Cardiac muscle cell (in vitro differentiated cells and primary cell): ENCODE data around the gene GPR32. TPM values are rescaled to one million over a fixed set of nuclear protein-coding genes. Genes with fewer than 3 reads are reported as not detected.
"Not testable (repeated sequence)": the region's sequence is repeated elsewhere in the genome, so short reads cannot be mapped to it uniquely, and the experiment has no call there.

Experiments
- DNase-seq, 2 donors: peaks; one replicate each; pipeline versions ENCODE4 v3.0.0 to v3.0.0-alpha.2; 2010 to 2017; ENCODE audit warnings: low read depth in 1 of 2, low spot score in 1 of 2
- H3K27ac ChIP-seq: fragments of 200-600 bp; sonication (generic); 2 replicates; pipeline ENCODE4 v1.5.1; 2016
- H3K27me3 ChIP-seq: fragments of 200-600 bp; sonication (generic); 2 replicates; pipeline ENCODE4 v1.6.0; 2016; ENCODE audit warnings: control low read depth
- H3K36me3 ChIP-seq: fragments of 200-600 bp; sonication (generic); 2 replicates; pipeline ENCODE4 v1.5.1; 2016; ENCODE audit warnings: control low read depth
- H3K4me1 ChIP-seq: fragments of 200-600 bp; sonication (generic); 2 replicates; pipeline ENCODE4 v1.8.1; 2017; ENCODE audit warnings: low read depth, mild to moderate bottlenecking, mixed run types
- H3K4me3 ChIP-seq: fragments of 200-600 bp; sonication (generic); 2 replicates; pipeline ENCODE4 v1.5.1; 2016; ENCODE audit warnings: mild to moderate bottlenecking
- H3K9me3 ChIP-seq: fragments of 200-600 bp; sonication (generic); 2 replicates; pipeline ENCODE4 v1.5.1; 2017; ENCODE audit warnings: low read depth, mild to moderate bottlenecking, control low read depth
- polyA plus RNA-seq: library from polyadenylated mRNA; unstranded; fragments of >200 nt; fragmentation: Nextera tagmentation; extraction: Ambion mirVana; gene quantifications from 2 replicates; pipeline ENCODE4 v1.2.1, GENCODE V29; 2016
- total RNA-seq: library from RNA; depleted of rRNA; stranded (reverse); fragments of >200 nt; gene quantifications from 2 replicates; pipeline ENCODE4 v1.2.3, GENCODE V29; 2016
- TF ChIP-seq, protein P1 (sequence below): IDR thresholded peaks from 2 replicates; pipeline ENCODE4 v1.5.1; 2012; ENCODE audit warnings: low read depth, mild to moderate bottlenecking, low read length

GPR32 gene
- total and polyA plus RNA-seq, 2 experiments from 2014 or later = not detected

DNA sequence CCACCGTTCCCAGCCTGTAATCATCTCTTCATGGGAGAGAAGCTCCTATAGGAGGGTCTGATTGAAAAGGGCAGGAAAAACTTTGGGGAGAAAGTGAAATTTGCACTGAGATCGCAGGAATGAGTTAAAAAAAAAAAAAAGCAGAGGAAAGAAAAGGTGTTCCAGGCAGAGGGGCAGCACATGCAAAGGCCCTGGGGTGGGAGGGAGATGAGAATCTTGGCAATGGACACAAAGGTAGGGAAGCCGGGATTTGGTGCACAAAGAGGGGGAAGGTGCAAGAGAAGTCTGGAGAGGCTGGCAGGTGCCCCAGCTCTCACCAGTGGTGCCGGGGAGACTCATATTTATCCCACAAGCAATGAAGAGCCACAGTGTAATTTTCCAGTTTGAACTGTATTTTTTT is 16.4 kb upstream of the GPR32 start:
- Histone ChIP-seq H3K27ac (no peak overlapping the region), H3K4me3 (no peak overlapping the region), H3K27me3 (no peaks in the 10 kb centered on the region), H3K9me3 (no peaks in the 10 kb centered on the region), H3K36me3 (no peaks in the 10 kb centered on the region), H3K4me1 (no peaks in the 10 kb centered on the region)
- no peak for DNase-seq
- TF ChIP-seq, protein P1, sequence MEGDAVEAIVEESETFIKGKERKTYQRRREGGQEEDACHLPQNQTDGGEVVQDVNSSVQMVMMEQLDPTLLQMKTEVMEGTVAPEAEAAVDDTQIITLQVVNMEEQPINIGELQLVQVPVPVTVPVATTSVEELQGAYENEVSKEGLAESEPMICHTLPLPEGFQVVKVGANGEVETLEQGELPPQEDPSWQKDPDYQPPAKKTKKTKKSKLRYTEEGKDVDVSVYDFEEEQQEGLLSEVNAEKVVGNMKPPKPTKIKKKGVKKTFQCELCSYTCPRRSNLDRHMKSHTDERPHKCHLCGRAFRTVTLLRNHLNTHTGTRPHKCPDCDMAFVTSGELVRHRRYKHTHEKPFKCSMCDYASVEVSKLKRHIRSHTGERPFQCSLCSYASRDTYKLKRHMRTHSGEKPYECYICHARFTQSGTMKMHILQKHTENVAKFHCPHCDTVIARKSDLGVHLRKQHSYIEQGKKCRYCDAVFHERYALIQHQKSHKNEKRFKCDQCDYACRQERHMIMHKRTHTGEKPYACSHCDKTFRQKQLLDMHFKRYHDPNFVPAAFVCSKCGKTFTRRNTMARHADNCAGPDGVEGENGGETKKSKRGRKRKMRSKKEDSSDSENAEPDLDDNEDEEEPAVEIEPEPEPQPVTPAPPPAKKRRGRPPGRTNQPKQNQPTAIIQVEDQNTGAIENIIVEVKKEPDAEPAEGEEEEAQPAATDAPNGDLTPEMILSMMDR = no peak

DNA sequence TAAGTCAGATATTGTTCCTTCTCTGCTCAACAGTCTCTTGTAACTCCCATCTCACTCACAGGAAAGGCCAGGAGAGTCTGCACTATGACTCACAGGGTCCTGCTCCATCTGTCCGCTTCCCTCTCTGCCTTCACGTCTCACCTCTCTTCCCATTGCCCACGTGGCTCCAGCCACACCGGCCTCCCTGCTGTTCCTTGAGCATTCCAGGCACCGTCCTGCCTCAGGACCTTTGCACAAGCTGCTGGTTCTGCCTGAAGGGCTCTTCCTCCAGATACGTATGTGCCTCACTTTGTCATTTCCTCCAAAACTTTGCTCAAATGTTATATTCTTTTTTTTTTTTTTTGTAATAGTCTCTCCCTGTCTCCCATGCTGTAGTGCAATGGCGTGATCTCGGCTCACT is 14.0 kb upstream of the GPR32 start:
- not testable (repeated sequence) for H3K4me3 ChIP-seq, DNase-seq, H3K9me3 ChIP-seq, H3K27ac ChIP-seq, H3K36me3 ChIP-seq, H3K27me3 ChIP-seq, H3K4me1 ChIP-seq

DNA sequence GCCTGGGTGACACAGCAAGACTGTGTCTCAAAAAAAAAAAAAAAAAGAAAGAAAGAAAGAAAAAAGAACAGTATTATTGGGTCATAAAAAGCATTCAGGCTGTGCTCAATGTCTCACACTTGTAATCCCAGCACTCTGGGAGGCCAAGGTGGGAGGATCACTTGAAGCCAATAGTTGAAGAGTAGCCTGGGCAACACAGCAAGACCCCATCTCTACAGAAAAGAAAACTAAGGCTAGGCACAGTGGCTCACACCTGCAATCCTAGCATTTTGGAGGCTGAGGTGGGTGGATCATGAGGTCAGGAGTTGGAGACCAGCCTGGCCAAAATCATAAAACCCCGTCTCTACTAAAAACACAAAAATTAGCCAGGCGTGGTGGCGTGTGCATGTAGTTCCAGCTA is 12.6 kb upstream of the GPR32 start:
- not testable (repeated sequence) for DNase-seq, H3K36me3 ChIP-seq, H3K4me3 ChIP-seq, H3K27ac ChIP-seq, H3K4me1 ChIP-seq, H3K27me3 ChIP-seq, H3K9me3 ChIP-seq

DNA sequence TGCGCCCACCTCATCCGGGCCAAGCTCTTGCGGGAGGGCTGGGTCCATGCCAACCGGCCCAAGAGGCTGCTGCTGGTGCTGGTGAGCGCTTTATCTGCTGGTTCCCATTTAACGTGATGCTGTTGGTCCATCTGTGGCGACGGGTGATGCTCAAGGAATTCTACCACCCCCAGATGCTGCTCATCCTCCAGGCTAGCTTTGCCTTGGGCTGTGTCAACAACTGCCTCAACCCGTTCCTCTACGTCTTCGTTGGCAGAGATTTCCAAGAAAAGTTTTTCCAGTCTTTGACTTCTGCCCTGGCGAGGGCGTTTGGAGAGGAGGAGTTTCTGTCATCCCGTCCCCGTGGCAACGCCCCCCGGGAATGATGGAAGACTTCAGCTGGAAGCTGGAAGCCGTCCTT is 11.2 kb upstream of the GPR32 start:
- DNase-seq, H3K4me3 ChIP-seq, H3K4me1 ChIP-seq, H3K9me3 ChIP-seq, H3K36me3 ChIP-seq, H3K27me3 ChIP-seq, H3K27ac ChIP-seq: not testable (repeated sequence)

DNA sequence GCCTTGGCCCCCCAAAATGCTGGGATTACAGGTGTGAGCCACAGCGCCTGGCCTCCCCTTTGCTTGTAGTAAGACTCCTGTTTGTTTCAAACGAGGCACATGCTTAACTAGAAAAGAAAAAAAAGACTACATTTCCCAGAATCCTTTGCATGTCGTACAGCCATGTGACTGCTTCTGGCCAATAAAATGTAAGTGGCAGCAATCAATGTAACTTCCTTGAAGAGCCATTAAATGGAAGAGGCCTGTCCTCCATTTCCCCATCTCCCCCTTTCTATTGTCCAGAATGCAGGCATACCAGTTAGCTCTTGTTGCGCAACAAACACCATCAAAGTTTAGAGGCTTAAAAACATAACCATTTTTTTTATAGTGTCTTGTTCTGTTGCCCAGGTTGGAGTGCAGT is 10.4 kb upstream of the GPR32 start:
- TF ChIP-seq, protein P1 = no peak
- H3K4me1 ChIP-seq = no peaks in the 10 kb centered on the region
- no peaks in the 10 kb centered on the region for H3K9me3 ChIP-seq
- no peaks in the 10 kb centered on the region for H3K27me3 ChIP-seq
- peak in 1 of 2 donors; percentile 30 for DNase-seq
- H3K36me3 ChIP-seq = no peaks in the 10 kb centered on the region
- no peak overlapping the region for H3K4me3 ChIP-seq
- no peak overlapping the region for H3K27ac ChIP-seq

DNA sequence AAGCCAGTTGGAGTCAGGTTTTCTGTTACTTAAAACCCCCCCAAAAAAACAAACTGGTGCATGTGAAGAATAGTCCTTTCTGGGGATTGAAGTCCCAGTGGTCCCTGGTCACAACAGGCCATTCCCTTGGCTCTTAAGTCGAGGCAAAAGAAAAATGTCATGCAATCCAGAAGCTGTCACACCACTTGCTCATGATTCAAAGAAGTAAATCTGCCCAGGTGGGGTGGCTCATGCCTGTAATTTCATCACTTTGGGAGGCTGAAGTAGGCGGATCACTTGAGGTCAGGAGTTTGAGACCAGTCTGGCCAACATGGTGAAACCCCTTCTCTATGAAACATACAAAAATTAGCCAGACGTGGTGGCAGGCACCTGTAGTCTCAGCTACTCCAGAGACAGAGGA is 8.8 kb upstream of the GPR32 start:
- not testable (repeated sequence) for H3K9me3 ChIP-seq, H3K4me1 ChIP-seq, H3K36me3 ChIP-seq, H3K27me3 ChIP-seq, DNase-seq, H3K27ac ChIP-seq, H3K4me3 ChIP-seq

DNA sequence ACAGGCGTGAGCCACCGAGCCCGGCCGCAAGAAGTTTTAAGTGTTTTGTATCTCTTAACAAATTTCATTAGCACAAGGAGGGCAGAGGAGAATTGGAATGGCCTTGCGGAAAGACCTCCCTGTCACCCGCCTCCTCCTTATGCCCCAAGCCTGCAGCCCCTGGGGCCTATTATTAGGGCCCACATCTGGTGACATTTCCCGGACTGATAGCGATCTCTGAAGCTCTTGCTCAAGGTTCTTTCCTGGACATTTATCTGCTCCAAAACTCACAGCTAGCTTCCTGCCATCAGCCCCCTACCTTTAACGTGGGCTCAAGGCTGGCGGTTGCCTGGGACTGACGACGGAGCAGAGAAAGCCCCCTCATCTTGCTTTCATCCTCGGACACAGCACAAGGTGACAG is 6.7 kb upstream of the GPR32 start:
- not testable (repeated sequence) for H3K4me1 ChIP-seq, DNase-seq, H3K27ac ChIP-seq, H3K36me3 ChIP-seq, H3K9me3 ChIP-seq, H3K4me3 ChIP-seq, H3K27me3 ChIP-seq

DNA sequence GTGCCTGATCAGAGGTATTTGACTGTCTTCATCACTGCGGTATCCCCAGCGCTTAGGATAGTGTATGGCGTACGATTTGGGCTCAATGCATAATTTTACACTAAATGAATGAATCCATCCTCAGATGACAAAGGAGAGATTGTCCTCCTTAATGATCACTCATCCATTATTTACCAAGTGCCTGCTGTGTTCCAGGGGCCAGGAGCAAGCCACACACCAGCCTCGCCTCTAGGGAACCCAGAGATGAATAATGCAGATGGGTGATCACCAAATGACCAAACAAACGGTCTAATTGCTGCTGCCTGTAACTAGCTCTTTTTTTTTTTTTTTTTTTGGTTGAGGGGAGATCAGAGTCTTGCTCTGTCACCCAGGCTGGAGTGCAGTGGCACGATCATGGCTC is 5.9 kb upstream of the GPR32 start:
- DNase-seq = no peak
- Histone ChIP-seq H3K27ac (no peak overlapping the region), H3K4me1 (no peaks in the 10 kb centered on the region), H3K9me3 (no peaks in the 10 kb centered on the region), H3K27me3 (no peaks in the 10 kb centered on the region), H3K4me3 (no peak overlapping the region), H3K36me3 (no peaks in the 10 kb centered on the region)
- TF ChIP-seq, protein P1 = no peak

DNA sequence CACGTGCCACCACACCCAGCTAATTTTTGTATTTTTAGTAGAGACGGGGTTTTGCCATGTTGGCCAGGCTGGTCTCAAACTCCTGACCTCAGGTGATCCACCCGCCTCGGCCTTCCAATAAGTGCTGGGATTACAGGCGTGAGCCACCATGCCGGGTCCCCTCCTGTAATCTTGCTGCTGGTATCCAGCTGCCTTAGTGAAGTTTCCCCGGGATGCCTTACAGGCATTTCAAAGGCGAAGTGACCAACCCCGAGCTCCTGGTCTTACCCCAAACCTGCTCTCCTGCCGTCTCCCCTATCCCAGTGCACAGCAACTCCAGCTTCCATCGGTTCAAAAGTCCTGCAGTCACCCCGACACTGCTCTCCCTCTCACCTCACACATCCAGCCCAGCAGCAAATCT is 3.5 kb upstream of the GPR32 start:
- H3K9me3 ChIP-seq, H3K4me3 ChIP-seq, H3K4me1 ChIP-seq, H3K36me3 ChIP-seq, H3K27me3 ChIP-seq, DNase-seq, H3K27ac ChIP-seq: not testable (repeated sequence)

DNA sequence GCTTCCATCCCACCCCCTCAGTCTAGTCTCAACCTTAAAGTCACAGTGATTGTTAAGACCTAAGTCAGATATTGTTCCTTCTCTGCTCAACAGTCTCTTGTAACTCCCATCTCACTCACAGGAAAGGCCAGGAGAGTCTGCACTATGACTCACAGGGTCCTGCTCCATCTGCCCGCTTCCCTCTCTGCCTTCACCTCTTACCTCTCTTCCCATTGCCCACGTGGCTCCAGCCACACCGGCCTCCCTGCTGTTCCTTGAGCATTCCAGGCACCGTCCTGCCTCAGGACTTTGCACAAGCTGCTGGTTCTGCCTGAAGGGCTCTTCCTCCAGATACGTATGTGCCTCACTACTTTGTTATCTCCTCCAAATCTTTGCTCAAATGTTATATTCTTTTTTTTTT is 3.0 kb upstream of the GPR32 start:
- H3K27me3 ChIP-seq, DNase-seq, H3K36me3 ChIP-seq, H3K27ac ChIP-seq, H3K4me1 ChIP-seq, H3K4me3 ChIP-seq, H3K9me3 ChIP-seq: not testable (repeated sequence)
